ENCODE data around the gene PRICKLE2.

Gene PRICKLE2

DNA sequence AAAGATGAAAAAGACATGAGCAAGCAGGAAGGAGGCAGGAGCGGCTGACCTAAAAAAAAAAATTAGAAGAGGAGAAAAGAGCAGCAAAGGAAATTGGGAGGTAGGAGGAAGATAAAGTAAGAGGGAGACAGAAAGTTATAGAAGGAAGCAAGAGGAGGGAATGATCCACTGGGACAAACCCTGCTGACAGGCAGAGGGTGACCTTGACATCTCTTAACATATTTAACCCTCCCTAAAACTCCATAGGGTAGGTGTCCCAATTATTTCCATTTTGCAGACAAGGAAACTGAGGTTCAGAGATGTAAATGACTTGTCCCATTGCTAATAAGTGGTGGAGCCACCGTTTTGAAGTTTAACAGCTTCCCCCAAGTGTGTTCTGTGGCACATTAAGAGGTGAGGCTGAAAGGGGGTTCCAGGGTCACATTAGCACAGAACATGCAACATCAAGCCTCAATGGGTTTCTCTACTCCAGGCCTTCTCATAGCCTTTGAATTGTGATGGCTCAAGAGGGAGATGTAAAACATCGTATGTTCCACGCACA is 37.4 kb upstream of the PRICKLE2 start:
- TF ChIP-seq, protein P1, sequence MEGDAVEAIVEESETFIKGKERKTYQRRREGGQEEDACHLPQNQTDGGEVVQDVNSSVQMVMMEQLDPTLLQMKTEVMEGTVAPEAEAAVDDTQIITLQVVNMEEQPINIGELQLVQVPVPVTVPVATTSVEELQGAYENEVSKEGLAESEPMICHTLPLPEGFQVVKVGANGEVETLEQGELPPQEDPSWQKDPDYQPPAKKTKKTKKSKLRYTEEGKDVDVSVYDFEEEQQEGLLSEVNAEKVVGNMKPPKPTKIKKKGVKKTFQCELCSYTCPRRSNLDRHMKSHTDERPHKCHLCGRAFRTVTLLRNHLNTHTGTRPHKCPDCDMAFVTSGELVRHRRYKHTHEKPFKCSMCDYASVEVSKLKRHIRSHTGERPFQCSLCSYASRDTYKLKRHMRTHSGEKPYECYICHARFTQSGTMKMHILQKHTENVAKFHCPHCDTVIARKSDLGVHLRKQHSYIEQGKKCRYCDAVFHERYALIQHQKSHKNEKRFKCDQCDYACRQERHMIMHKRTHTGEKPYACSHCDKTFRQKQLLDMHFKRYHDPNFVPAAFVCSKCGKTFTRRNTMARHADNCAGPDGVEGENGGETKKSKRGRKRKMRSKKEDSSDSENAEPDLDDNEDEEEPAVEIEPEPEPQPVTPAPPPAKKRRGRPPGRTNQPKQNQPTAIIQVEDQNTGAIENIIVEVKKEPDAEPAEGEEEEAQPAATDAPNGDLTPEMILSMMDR (IDR thresholded peaks at IDR 0.05; ENCODE audit: control extremely low read depth, extremely low read depth, low read depth, missing control alignments), result no peak
- DNase-seq (ENCODE audit: extremely low spot score), result no peak
- CTCF ChIA-PET, result interaction anchor here (1.1 to 2.2 kb wide), 3 partner anchors 11 to 93 kb away, joined by 3 to 5 read pairs (median 3); no protein-coding TSS in a partner anchor
- POLR2A ChIA-PET, result no interaction called here

DNA sequence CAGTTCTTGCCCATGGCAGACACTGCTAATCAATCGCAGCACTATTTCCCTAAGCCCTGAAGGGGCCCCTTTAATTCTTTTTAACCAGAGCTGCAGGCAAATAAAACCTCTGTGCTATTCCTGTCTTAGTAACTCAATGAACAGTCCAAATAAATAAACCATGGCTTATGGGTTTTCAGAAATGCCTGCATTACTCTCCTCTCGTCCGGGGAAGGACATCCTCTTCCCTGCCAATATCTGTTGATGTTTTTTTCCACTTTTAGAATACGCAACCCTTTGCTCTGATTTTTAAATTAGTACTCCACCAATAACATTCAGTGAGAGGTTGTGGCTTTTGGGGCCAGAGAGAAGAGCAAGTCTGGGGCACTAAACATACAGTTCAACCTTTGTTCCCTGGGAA is 35.2 kb upstream of the PRICKLE2 start:
- TF ChIP-seq, protein P1 (IDR thresholded peaks at IDR 0.05; ENCODE audit: control extremely low read depth, extremely low read depth, low read depth, missing control alignments), result no peak
- ChIA-PET POLR2A (no interaction called here), CTCF (interaction anchor here (1.1 to 2.2 kb wide), 3 partner anchors 21 to 224 kb away, joined by 3 to 5 read pairs (median 4); no protein-coding TSS in a partner anchor)
- DNase-seq (ENCODE audit: extremely low spot score), result no peak

DNA sequence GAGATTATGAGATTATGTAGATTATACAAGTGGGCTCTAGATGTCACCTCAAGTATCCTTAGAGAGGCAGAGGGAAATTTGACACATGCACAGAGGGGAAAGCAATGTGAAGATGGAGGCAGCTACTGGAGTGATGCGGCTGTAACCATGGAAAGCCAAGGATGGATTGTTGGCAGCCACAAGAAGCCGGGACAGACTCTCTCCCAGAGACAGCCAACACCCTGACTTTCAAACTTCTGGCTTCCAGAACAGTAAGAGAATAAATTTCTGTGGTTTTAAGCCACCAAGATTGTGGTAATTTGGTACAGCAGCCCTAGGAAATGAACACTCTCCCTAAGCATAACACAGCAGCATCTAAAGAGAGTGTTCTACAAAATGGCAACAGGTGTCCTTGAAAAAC is 34.4 kb upstream of the PRICKLE2 start:
- DNase-seq (ENCODE audit: extremely low spot score), result no peak
- ChIA-PET POLR2A (no interaction called here), CTCF (interaction anchor here (0.6 to 1.4 kb wide), 4 partner anchors 8 to 47 kb away, joined by 3 read pairs; no protein-coding TSS in a partner anchor)
- TF ChIP-seq, protein P1 (IDR thresholded peaks at IDR 0.05; ENCODE audit: control extremely low read depth, extremely low read depth, low read depth, missing control alignments), result no peak

DNA sequence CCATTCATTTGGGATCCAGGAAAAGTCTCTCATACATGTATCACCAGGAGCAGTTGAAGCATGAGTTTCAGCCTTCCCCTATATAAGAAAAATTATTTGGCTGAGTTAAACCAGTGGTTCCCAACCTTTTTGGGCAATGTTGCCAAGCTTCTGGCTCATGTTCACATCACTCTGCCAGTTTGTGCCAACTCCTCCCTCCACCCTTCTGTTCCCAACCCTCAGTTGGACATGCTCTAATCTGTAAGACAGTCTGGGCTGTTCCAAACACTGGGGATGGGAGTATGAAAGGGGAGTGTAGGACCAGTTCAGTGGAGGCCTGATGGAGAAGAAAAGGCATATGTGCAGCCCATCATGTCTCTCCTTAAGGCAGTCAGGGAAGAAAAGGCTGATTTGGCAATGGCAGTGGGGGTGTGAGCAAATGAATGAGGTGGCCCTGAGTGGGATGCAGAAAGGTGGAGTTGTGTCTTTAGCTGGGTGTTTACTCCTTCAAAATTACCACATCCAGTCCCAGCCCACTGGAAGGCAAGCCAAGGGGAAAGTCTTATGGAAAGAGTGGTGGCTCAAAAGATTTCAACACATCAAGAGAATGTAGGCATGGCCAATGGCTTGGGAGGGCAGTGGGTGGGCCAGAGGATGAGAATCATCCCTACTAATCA is 32.0 kb upstream of the PRICKLE2 start:
- TF ChIP-seq, protein P1 (IDR thresholded peaks at IDR 0.05; ENCODE audit: control extremely low read depth, extremely low read depth, low read depth, missing control alignments), result no peak
- ChIA-PET POLR2A (no interaction called here), CTCF (no interaction called here)
- DNase-seq (ENCODE audit: extremely low spot score), result no peak

DNA sequence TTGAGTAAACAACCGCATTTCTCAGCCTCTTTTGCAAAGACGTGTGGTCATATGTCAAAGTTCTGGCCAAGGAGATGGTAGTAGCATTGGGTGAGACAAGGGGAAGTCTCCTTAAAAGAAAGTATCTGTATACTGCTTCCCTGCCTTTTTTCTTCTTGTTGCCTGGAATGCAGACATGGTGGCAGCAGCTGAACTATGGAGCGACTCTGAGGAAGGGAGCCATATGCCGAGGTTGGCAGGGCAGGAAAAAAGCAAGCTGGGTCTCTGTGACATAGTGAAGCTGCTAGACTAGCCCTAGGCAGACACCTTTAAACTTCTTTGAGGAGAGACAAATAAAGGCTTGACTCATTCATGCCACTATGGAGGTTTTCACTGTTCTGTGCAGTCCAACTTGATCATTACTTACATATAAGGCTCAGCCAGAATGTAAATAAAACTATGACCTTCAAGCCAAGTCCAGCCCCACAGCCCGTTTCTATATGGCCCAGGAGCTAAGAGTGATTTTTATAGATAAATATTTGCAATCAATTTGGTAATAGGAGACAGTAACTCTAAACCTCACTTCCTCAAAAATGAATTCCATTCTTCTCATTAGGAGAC is 30.6 kb upstream of the PRICKLE2 start:
- TF ChIP-seq, protein P1 (IDR thresholded peaks at IDR 0.05; ENCODE audit: control extremely low read depth, extremely low read depth, low read depth, missing control alignments), result no peak
- ChIA-PET POLR2A (no interaction called here), CTCF (no interaction called here)

DNA sequence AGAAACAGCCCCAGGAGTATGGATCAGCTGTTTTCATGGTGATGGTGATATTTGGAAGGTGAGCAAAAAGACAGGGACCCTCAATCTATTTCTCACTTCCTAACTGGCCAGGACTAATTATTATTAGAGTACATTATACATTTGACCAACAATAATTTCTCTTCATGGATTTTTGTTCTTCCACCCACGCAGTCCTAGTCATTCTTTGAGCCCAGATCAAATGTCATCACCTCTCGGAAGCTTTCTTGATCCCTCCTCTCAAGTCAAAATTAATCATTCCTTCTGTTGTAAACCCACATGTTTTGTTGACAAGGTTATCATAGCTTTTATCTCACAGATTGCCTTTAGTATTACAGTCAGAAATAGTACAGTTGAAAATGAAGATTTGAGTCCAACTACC is 29.2 kb upstream of the PRICKLE2 start:
- no peak for DNase-seq (ENCODE audit: extremely low spot score)
- CTCF ChIA-PET, result interaction anchor here (1.0 to 1.4 kb wide), 2 partner anchors 12 to 20 kb away, joined by 4 to 5 read pairs; no protein-coding TSS in a partner anchor
- TF ChIP-seq, protein P1 (IDR thresholded peaks at IDR 0.05; ENCODE audit: control extremely low read depth, extremely low read depth, low read depth, missing control alignments), result no peak
- POLR2A ChIA-PET, result no interaction called here

More for the DNA sequence above, 30.6 kb upstream of the PRICKLE2 start:
- no peak for DNase-seq (ENCODE audit: extremely low spot score)
